GM23338 (cell line): ENCODE results near the gene DYRK1A. TPM values are rescaled to one million over a fixed set of nuclear protein-coding genes. Genes with fewer than 3 reads are reported as not detected.
"Not testable (repeated sequence)": the region's sequence is repeated elsewhere in the genome, so short reads cannot be mapped to it uniquely, and the experiment has no call there.

Source experiments
- ATAC-seq: fragments of 200-7000 bp; cut with Tn5 transposase; 3 replicates; pipeline ENCODE4 v1.9.1; 2020
- DNase-seq: peaks from one replicate; pipeline ENCODE4 v3.0.0-alpha.2; 2015; ENCODE audit warnings: low spot score
- H2AFZ ChIP-seq: fragments of 200-600 bp; sonication (generic); 2 replicates; pipeline ENCODE4 v1.8.0; 2016; ENCODE audit warnings: antibody characterized with exemption, mild to moderate bottlenecking, moderate library complexity
- H3F3A ChIP-seq: fragments of 200-600 bp; sonication (generic); replicated peaks from 2 replicates; pipeline ENCODE4 v1.8.0; 2017; ENCODE audit warnings: antibody characterized with exemption, mixed run types, low read depth
- H3K27ac ChIP-seq: fragments of 200-600 bp; sonication (generic); 2 replicates; pipeline ENCODE4 v1.6.1; 2016; ENCODE audit warnings: low read depth
- H3K27me3 ChIP-seq: fragments of 200-600 bp; sonication (generic); 2 replicates; pipeline ENCODE4 v1.8.0; 2016; ENCODE audit warnings: mild to moderate bottlenecking, mixed run types, moderate library complexity; ENCODE audit not compliant: insufficient read depth
- H3K36me3 ChIP-seq: fragments of 200-600 bp; sonication (generic); 2 replicates; pipeline ENCODE4 v1.8.0; 2016; ENCODE audit warnings: mild to moderate bottlenecking; ENCODE audit not compliant: insufficient read depth
- H3K4me1 ChIP-seq: fragments of 200-600 bp; sonication (generic); 2 replicates; pipeline ENCODE4 v1.8.0; 2016; ENCODE audit warnings: mild to moderate bottlenecking, moderate library complexity; ENCODE audit not compliant: insufficient read depth
- H3K4me2 ChIP-seq: fragments of 200-600 bp; sonication (generic); 2 replicates; pipeline ENCODE4 v1.7.1; 2017; ENCODE audit warnings: mixed run types
- H3K4me3 ChIP-seq: fragments of 200-600 bp; sonication (generic); 2 replicates; pipeline ENCODE4 v1.6.1; 2016; ENCODE audit warnings: mixed run types
- H3K79me2 ChIP-seq: fragments of 200-600 bp; sonication (generic); replicated peaks from 2 replicates; pipeline ENCODE4 v1.8.0; 2017; ENCODE audit warnings: mild to moderate bottlenecking; ENCODE audit not compliant: insufficient read depth
- H3K9me2 ChIP-seq: fragments of 200-600 bp; sonication (generic); 2 replicates; pipeline ENCODE4 v1.8.0; 2017; ENCODE audit not compliant: insufficient read depth
- H4K20me1 ChIP-seq: fragments of 200-600 bp; sonication (generic); replicated peaks from 2 replicates; pipeline ENCODE4 v1.8.0; 2017; ENCODE audit warnings: mild to moderate bottlenecking; ENCODE audit not compliant: insufficient read depth
- H3K27ac Mint-ChIP-seq: 2 replicates; pipeline ENCODE4 v1.8.0; 2020; ENCODE audit warnings: inconsistent platforms, mild to moderate bottlenecking, moderate library complexity, mixed read lengths
- H3K27me3 Mint-ChIP-seq: 3 replicates; pipeline ENCODE4 v1.8.0; 2022; ENCODE audit warnings: low read depth, mild to moderate bottlenecking, moderate library complexity, mixed read lengths, inconsistent platforms; ENCODE audit not compliant: insufficient read depth, poor library complexity
- H3K36me3 Mint-ChIP-seq: 3 replicates; pipeline ENCODE4 v1.8.0; 2021; ENCODE audit warnings: low read depth, mild to moderate bottlenecking, inconsistent platforms, moderate library complexity, mixed read lengths
- H3K4me1 Mint-ChIP-seq: 3 replicates; pipeline ENCODE4 v1.8.0; 2020; ENCODE audit warnings: mild to moderate bottlenecking, inconsistent platforms, mixed read lengths
- H3K4me3 Mint-ChIP-seq: 3 replicates; pipeline ENCODE4 v1.8.0; 2021; ENCODE audit warnings: moderate library complexity, mild to moderate bottlenecking, inconsistent platforms, mixed read lengths
- H3K9me3 Mint-ChIP-seq: 3 replicates; pipeline ENCODE4 v1.8.0; 2020; ENCODE audit warnings: moderate library complexity, mild to moderate bottlenecking, inconsistent platforms, mixed read lengths
- JUNB ChIP-seq: IDR thresholded peaks from one replicate; pipeline ENCODE4 v1.6.1; 2016; ENCODE audit warnings: antibody characterized with exemption; ENCODE audit not compliant: unreplicated experiment
- REST ChIP-seq: IDR thresholded peaks from one replicate; pipeline ENCODE4 v1.6.1; 2018; ENCODE audit warnings: antibody characterized with exemption; ENCODE audit not compliant: unreplicated experiment
- ZNF462 ChIP-seq: fragments of 250-450 bp; sonication (Bioruptor Pico); IDR thresholded peaks from 2 replicates; pipeline ENCODE4 v1.5.0; 2020; ENCODE audit warnings: mild to moderate bottlenecking, moderate library complexity
- polyA plus RNA-seq: library from polyadenylated mRNA; unstranded; fragments of >200 nt; fragmentation: Nextera tagmentation; extraction: Ambion mirVana; gene quantifications from 2 replicates; pipeline ENCODE4 v1.2.1, GENCODE V29; 2016
- total RNA-seq: library from RNA; depleted of rRNA; stranded (reverse); fragments of >200 nt; shearing (Covaris generic); gene quantifications from 2 replicates; pipeline ENCODE4 v1.2.3, GENCODE V29; 2014

DYRK1A gene
- total and polyA plus RNA-seq, 2 experiments from 2014 or later = 10.3 to 84.7 TPM

GRCh38 chr21:37522641-37523295 lies 156.2 kb downstream of the DYRK1A start (continued):
- no peak for TF ChIP-seq ZNF462 (CRISPR knock-in tag)

- not testable (repeated sequence) for H2AFZ ChIP-seq, H3K36me3 ChIP-seq, ATAC-seq, H3K4me2 ChIP-seq, H3K27ac Mint-ChIP-seq, H3K4me3 ChIP-seq, H3K9me3 Mint-ChIP-seq, H3F3A ChIP-seq, H4K20me1 ChIP-seq, H3K27me3 ChIP-seq, H3K27ac ChIP-seq, H3K36me3 Mint-ChIP-seq, H3K4me3 Mint-ChIP-seq, DNase-seq, H3K79me2 ChIP-seq, H3K27me3 Mint-ChIP-seq, H3K9me2 ChIP-seq
- peaks cover 24% of the 10 kb centered on the region for H3K4me1 ChIP-seq
- H3K4me1 Mint-ChIP-seq = peaks cover 24% of the 10 kb centered on the region
Measured at GRCh38 chr21:37524944-37525343, 158.4 kb downstream of the DYRK1A start.

- H3K4me1 ChIP-seq = peaks cover 15% of the 10 kb centered on the region
- Mint-ChIP-seq H3K36me3 (no peaks in the 10 kb centered on the region; the same call in 1 of the 3 replicates), H3K27me3 (peaks cover 7% of the 10 kb centered on the region), H3K4me1 (peaks cover 18% of the 10 kb centered on the region), H3K4me3 (no peak overlapping the region), H3K27ac (no peak overlapping the region), H3K9me3 (no peaks in the 10 kb centered on the region)
- no peak for ATAC-seq
- H3K4me3 ChIP-seq = no peak overlapping the region
- no peaks in the 10 kb centered on the region; the same call in 1 of the 2 replicates for H3K9me2 ChIP-seq
- H4K20me1 ChIP-seq = no peaks in the 10 kb centered on the region
- DNase-seq = no peak
- no peak overlapping the region for H2AFZ ChIP-seq
- no peak for TF ChIP-seq JUNB
- no peak for TF ChIP-seq REST
- H3K27me3 ChIP-seq = no peaks in the 10 kb centered on the region
- H3K27ac ChIP-seq = no peak overlapping the region
- H3K36me3 ChIP-seq = no peaks in the 10 kb centered on the region
- no peaks in the 10 kb centered on the region for H3F3A ChIP-seq
- no peaks in the 10 kb centered on the region for H3K79me2 ChIP-seq
- H3K4me2 ChIP-seq = no peak overlapping the region
Measured at GRCh38 chr21:37525810-37526209, 159.2 kb downstream of the DYRK1A start.
